GM19324 (cell line): Measurements from ENCODE around the gene RNPEPL1.
A peak's percentile ranks its signal among the peaks of the same experiment; 100 is the strongest.
"Not testable (repeated sequence)": the region's sequence is repeated elsewhere in the genome, so short reads cannot be mapped to it uniquely, and the experiment has no call there.

Source experiments
- ATAC-seq: cut with Tn5 transposase; IDR thresholded peaks from one replicate; pipeline ENCODE4 v1.9.1; 2021; ENCODE audit warnings: mild to moderate bottlenecking, moderate library complexity; ENCODE audit not compliant: unreplicated experiment, low FRiP score

RNPEPL1 gene, protein sequence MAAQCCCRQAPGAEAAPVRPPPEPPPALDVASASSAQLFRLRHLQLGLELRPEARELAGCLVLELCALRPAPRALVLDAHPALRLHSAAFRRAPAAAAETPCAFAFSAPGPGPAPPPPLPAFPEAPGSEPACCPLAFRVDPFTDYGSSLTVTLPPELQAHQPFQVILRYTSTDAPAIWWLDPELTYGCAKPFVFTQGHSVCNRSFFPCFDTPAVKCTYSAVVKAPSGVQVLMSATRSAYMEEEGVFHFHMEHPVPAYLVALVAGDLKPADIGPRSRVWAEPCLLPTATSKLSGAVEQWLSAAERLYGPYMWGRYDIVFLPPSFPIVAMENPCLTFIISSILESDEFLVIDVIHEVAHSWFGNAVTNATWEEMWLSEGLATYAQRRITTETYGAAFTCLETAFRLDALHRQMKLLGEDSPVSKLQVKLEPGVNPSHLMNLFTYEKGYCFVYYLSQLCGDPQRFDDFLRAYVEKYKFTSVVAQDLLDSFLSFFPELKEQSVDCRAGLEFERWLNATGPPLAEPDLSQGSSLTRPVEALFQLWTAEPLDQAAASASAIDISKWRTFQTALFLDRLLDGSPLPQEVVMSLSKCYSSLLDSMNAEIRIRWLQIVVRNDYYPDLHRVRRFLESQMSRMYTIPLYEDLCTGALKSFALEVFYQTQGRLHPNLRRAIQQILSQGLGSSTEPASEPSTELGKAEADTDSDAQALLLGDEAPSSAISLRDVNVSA

GRCh38 chr2:240567872-240568677 is at the start of gene RNPEPL1:
Gene RNPEPL1, plus strand, starts transcription at chr2:240568484. Its CDS starts 103 bp downstream, at chr2:240568587.
- peak; percentile 35 for ATAC-seq

- ATAC-seq, result no peak
Observed at GRCh38 chr2:240518981-240519380, 49.3 kb upstream of the RNPEPL1 start.

GRCh38 chr2:240519396-240520129 is 48.7 kb upstream of the RNPEPL1 start:
- ATAC-seq, result no peak

DNA sequence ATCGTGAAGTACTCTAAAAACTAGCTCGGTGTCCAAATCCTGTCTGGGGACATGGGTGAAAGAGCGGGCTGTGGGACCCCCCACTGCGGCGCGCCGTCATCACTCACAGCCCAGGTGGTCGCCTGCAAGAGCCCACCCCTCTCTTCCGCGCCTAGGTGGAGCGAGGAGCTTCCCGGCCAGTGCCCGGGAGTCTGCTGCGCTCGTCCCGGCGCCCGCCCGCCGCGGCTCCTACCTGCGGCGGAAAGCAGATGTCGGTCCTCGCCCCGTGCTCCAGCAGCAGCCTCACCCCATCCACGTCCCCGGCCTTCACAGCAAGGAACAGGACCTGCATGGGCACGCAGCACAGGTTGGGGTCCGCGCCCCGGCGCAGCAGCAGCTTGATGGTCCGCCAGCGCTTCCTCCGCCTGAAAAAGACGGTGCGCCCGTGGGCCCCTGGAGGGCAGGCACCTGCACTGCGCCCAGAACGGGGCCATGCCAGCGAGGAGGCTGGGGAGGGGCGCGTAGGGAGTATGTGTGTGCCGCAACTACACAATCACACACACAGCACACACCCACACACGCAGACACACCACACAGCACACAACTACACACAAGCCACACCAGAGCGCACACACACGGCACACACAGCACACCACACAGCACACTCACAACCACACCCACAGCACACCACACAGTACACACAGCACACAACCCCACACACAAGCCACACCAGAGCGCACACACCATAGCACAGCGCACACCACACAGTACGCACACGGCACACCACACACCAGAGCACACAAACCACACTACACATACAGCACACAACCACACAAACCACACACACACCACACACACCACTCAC is 47.9 kb upstream of the RNPEPL1 start:
- no peak for ATAC-seq

DNA sequence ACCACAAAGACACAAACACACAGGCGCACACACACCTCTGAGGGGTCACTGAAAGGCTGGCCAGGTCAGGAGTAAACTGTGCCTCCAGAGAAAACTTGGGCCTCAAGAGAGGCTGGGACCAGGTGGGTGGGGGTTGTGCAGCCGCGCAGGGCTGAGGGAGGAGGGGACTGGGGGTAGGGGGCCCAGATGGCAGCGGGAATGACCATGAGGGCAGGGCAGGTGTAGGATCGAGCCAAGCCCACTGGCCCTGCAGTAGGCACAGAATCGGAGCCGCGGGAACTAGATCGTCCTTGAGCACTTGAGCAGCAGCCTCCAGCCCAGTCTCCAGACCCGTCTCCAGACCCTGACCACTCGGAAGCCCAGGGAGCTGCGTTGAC is 47.3 kb upstream of the RNPEPL1 start:
- ATAC-seq, result no peak

GRCh38 chr2:240521885-240522284 is 46.4 kb upstream of the RNPEPL1 start:
- not testable (repeated sequence) for ATAC-seq

DNA sequence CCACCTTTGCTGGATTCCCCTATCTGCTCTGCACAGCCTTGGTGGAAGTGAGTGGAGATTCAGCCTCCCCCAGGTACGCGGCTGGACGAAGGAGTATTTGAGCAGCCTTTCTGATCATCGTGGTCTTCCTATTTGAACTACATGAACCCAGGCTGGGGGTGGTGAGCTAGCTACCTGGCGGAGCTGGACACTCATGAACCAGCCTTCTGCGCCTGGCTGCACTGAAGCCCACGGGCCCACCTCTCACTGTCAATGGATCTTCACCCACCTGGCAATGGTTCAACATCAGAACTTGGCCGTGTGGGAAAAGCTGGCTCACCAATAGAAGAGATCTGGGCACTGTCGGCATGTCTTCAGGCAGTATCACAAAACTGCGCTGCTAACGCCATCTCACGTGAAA is 45.9 kb upstream of the RNPEPL1 start:
- no peak for ATAC-seq

- no peak for ATAC-seq
Observed at GRCh38 chr2:240523451-240524281, 44.6 kb upstream of the RNPEPL1 start.

GRCh38 chr2:240524963-240525718 is 43.1 kb upstream of the RNPEPL1 start:
- no peak for ATAC-seq

GRCh38 chr2:240525802-240526201 is 42.5 kb upstream of the RNPEPL1 start:
- ATAC-seq, result no peak

DNA sequence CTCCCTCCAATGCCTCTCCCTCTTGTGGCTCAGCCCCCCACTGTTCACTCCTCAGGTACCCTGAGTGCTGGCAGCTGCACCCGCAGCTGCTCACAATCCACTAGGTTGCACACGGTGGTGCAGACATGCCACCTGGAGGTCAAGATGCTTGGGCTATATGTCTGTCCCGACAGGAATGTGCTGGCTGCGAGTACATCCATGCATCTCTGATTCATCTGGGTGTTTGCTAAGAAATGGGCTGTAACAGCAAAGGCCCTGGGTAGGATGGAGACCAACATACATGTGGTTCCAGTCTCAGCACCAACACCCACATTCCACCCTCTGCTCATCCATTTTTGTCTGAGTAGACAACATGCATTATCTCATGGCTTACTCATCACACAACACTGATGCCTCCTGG is 41.8 kb upstream of the RNPEPL1 start:
- ATAC-seq, result no peak

GRCh38 chr2:240527153-240527750 is 41.0 kb upstream of the RNPEPL1 start:
- no peak for ATAC-seq

GRCh38 chr2:240528406-240529040 is 39.8 kb upstream of the RNPEPL1 start:
- no peak for ATAC-seq

DNA sequence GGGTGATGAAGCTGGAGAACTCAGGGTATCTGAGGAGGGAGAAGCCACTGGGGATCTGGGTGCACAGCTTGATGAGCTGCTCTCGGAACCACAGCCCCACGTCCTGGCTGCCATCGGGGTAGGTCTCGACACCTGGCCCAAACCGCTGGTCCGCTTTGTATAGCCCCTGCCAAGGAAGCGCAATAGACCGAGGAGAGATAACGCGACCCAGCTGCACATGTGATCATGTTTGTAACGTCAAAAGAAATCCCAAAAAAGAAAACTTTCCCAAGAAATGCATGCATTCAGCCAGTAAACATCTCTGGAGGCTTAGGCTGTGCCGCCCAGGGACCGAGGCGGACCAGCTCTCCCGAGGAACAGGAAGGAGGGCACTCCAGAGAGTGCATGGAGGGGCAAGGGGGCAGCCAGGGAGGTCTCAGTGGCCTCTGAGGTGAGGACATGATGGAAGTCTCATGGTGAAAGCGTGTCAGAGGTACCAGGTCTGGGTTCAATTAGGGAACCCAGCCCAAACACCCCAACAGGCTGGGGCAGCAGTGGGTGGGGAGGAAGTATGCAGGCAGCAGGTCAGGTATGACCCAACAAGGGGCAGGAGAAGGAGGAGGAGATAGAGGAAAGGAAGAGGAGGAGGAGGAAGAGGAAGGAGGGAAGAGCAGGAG is 38.8 kb upstream of the RNPEPL1 start:
- no peak for ATAC-seq

GRCh38 chr2:240530181-240530580 is 38.1 kb upstream of the RNPEPL1 start:
- ATAC-seq, result no peak

DNA sequence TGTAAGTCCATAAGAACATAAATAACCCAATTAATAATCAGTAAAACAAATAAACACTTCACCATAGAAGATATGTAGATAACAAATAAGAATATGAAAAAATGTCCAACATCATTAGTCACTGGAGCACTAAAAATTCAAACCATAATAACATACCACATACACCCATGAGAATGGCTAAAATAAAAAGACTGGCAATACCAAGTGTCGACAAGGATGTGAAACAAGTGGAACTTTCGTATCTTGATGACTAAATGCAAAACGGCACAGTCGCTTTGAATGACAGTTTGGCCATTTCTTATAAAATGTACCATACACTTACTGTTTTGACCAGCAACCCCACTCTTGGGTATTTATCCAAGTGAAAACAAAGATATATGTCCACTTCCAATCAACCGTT is 37.2 kb upstream of the RNPEPL1 start:
- ATAC-seq, result no peak
